HL-60/S4 treated with phorbol 12-myristate 13-acetate at 8.2 ng/mL for 4 days and 3 days (cell line): ENCODE measurements around the gene PIRT.

Source experiments
- in situ Hi-C: fragments of 300-500 bp; cut with MboI; formaldehyde crosslinking; loops from 2 replicates; pipeline ENCODE4 v1.15.0; 2022; ENCODE audit warnings: low sequenced_read_pairs

The PIRT gene

DNA sequence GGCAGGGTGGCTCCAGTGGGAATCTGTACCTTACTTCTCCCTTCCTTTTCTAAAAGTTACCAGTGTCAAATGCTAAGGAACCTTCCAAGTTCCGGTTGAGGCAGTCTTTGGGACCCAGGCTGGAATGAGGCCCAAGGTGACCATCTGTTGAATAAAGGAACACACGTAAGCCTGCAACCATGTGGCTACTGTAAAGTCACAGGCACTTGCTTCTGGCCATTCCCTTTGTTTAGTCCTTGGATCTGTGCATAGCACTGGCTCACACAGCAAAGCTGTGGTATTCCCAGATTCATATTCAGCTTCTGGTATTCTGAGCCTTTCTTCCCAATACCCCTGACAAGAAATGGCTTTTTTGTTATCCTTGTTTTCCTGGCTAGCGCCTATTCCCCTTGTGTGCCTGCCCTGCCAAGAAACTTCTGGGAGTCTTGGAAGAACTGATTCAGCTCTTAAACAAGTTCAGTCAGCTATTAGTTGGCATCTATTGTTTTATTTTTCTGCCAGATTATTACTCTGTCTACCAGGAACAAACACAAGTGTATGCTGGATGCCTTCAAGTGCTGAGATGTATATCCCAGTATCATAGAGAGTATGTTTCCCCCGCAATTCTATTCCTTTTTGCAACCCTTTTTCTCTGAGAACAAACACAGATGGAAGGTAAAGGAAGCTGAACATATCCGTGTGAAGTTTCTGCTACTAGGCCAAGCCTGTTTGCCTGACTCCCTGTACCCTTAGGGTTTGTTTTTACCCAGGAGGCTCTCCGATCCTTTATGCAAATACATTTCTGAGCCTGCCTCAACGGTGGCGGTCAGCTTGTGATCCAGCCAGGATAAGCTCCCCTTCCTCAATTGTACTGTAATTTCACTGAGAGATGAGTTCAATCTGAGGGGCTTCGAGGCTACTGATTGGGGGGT lies 47.1 kb downstream of the PIRT start:
- in situ Hi-C loops, result no loop called here

GRCh38 chr17:10789694-10790271 lies 48.1 kb downstream of the PIRT start:
- in situ Hi-C loops, result no loop called here

DNA sequence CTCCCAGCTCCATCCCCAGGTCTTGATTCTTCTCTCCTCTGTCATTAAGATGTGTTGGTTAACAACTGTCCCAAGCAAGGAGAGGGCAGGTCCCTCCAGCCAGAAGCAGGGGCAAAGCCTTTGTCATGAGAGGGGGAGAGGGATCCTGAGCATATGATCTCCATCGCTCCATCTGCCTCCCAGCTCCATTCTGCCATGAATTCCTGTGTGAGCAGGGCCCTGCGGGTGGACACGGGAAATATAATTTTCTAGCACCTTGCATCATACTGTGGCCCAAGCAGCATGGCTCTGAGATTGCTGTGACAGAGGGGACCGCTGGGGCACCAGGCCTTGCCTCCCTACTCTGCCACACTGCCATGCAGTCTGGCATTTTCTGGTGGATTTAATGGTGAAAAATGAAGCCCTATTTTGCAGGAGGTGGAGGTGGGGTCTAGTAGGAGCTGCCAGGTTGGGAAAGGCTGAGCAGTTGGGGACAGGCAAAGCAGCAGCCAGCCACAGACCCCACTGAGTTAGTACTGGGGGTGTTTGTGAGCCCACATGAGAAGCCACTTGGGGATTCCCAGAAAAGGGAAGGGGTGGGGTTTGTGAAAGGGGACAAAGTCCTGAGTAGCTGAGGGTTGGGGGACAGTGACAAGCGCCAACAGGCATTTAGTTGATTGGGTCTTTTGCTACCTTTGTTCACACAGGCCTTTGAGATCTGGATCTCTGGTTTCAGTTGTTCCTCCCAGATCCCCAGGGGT lies 50.4 kb downstream of the PIRT start:
- in situ Hi-C loops, result no loop called here

- in situ Hi-C loops, result no loop called here
Measured at GRCh38 chr17:10785295-10785694, 52.6 kb downstream of the PIRT start.

DNA sequence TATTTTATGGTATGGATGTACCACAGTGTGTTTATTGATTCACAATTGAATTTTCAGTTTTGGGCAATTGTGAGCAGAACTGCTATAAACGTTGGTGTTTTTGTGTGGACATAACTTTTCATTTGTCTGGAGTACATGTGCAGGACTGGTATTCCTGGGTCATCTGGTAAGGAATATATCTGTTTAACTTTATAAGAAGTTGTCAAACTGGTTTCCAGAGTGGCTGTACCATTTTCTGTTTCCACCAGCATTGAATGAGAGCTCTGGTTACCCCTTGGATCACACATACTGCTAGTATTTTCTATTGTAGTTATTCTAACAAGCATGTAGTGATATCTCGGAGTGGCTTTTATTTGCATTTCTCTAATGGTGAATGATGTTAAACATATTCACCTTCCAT lies 58.3 kb downstream of the PIRT start:
- in situ Hi-C loops, result no loop called here

GRCh38 chr17:10777890-10778289 lies 60.0 kb downstream of the PIRT start:
- in situ Hi-C loops, result no loop called here

- in situ Hi-C loops, result no loop called here
Measured at GRCh38 chr17:10777131-10777807, 60.6 kb downstream of the PIRT start.

- in situ Hi-C loops, result no loop called here
Measured at GRCh38 chr17:10776381-10776780, 61.5 kb downstream of the PIRT start.

GRCh38 chr17:10775740-10776356 lies 62.0 kb downstream of the PIRT start:
- in situ Hi-C loops, result no loop called here

GRCh38 chr17:10775058-10775457 lies 62.8 kb downstream of the PIRT start:
- in situ Hi-C loops, result no loop called here

GRCh38 chr17:10773391-10773790 lies 64.5 kb downstream of the PIRT start:
- in situ Hi-C loops, result no loop called here
